Stimulated activated CD4-positive, alpha-beta T cell treated with anti-CD3 and anti-CD28 coated beads, Interleukin-12 subunit alpha, Interleukin-12 subunit beta, amount 100 ng/mL, for 4 hours (primary cell): Measurements from ENCODE around the gene AP2S1.

ENCODE experiments used
- DNase-seq: peaks from one replicate; pipeline ENCODE4 v3.0.0-alpha.2; 2020

Gene AP2S1

GRCh38 chr19:46797881-46798280 is 52.8 kb downstream of the AP2S1 start:
- DNase-seq, result no peak

- DNase-seq, result no peak
Observed at GRCh38 chr19:46791944-46792343, 58.7 kb downstream of the AP2S1 start.

GRCh38 chr19:46789371-46789770 is 61.3 kb downstream of the AP2S1 start:
- no peak for DNase-seq

GRCh38 chr19:46788968-46789338 is 61.7 kb downstream of the AP2S1 start:
- no peak for DNase-seq

- DNase-seq, result peak; percentile 99
Observed at GRCh38 chr19:46788262-46788967, 62.2 kb downstream of the AP2S1 start, which contains the start of gene SLC1A5. Gene SLC1A5 (minus strand): TSS chr19:46788594. CDS start chr19:46787965, 629 bp downstream.
